Measurements from ENCODE around the gene P2RY12.

The P2RY12 gene

GRCh38 chr3:151315136-151315535 lies 69.4 kb downstream of the P2RY12 start:
- TF ChIP-seq Cebpa-rat (IDR thresholded peaks at IDR 0.05): no peak
- no peaks in the 10 kb centered on the region for H3K9me3 ChIP-seq (replicated peaks in 1 of 11)
- peaks cover 0 to 11% (median 0%) of the 10 kb centered on the region in 10 experiments; a peak in 4 of 20 replicates for H3K4me1 ChIP-seq
- H3K4me3 ChIP-seq: no peak overlapping the region
- no peak overlapping the region for H3K4me2 ChIP-seq
- no peaks in the 10 kb centered on the region for H4K20me1 ChIP-seq
- no peak overlapping the region for H3K27ac ChIP-seq
- no peak overlapping the region for H3K9ac ChIP-seq
- H3K36me3 ChIP-seq: no peaks in the 10 kb centered on the region
- no peaks in the 10 kb centered on the region for H3K27me3 ChIP-seq

DNA sequence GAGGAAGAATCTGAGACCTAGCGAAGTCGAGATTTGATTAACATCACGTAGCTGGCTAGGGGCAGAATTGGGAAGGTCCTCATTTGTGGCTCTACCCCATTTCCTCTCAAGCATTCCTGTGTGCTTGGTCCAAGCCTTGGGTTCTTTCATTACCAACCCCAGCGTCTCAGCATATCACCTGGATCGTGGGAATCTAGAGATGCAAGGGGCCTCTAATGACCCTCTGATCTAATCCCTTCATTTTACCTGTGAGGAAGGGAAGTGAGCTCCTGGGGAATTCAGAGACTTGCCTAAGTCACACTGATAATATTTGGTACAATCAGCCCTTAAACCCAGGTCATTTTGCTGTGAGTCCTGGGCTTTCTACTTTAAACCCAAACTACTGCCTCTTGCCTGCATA lies 70.0 kb downstream of the P2RY12 start:
- no peaks in the 10 kb centered on the region for H3K9me3 ChIP-seq (replicated peaks in 1 of 11)
- H3K9ac ChIP-seq: no peak overlapping the region
- no peak overlapping the region for H3K27ac ChIP-seq
- no peaks in the 10 kb centered on the region for H3K36me3 ChIP-seq
- H3K4me3 ChIP-seq: no peak overlapping the region
- no peaks in the 10 kb centered on the region for H3K27me3 ChIP-seq
- no peaks in the 10 kb centered on the region for H4K20me1 ChIP-seq
- no peak for TF ChIP-seq Cebpa-rat (IDR thresholded peaks at IDR 0.05)
- no peak overlapping the region for H3K4me2 ChIP-seq
- H3K4me1 ChIP-seq: peaks cover 0 to 11% (median 0%) of the 10 kb centered on the region in 10 experiments; a peak in 4 of 20 replicates

GRCh38 chr3:151314137-151314536 lies 70.4 kb downstream of the P2RY12 start:
- Histone ChIP-seq H3K9me3 (replicated peaks in 1 of 11) (no peaks in the 10 kb centered on the region), H3K36me3 (no peaks in the 10 kb centered on the region), H3K9ac (no peak overlapping the region), H4K20me1 (no peaks in the 10 kb centered on the region), H3K4me1 (peaks cover 0 to 9% (median 0%) of the 10 kb centered on the region in 10 experiments; a peak in 4 of 20 replicates), H3K4me3 (no peak overlapping the region), H3K27me3 (no peaks in the 10 kb centered on the region), H3K4me2 (no peak overlapping the region), H3K27ac (no peak overlapping the region)
- TF ChIP-seq Cebpa-rat (IDR thresholded peaks at IDR 0.05): peak in 1 of 11 experiments; percentile 20; a peak in 1 of 22 replicates

DNA sequence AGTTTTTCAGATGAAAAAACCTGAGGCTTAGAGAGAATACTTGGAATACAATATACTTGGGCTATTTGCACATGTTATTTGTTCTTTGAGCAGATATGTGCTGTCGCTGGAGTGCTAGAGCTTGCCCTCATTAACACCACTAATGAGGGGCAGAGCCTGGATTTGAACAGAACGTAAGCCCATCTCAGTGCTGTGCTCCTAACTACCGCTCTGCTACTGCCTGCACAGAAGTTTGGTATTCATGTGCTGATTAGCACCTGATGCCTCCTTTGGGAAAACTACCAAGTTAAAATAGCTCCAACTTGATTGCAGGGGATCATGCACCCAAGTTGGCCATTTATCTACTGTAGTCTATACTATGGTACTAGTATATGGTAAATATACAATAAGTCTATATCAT lies 71.6 kb downstream of the P2RY12 start:
- Histone ChIP-seq H3K36me3 (no peaks in the 10 kb centered on the region), H3K27me3 (no peaks in the 10 kb centered on the region), H4K20me1 (no peaks in the 10 kb centered on the region), H3K9ac (no peak overlapping the region), H3K4me1 (no peaks in the 10 kb centered on the region; a peak in 1 of 20 replicates), H3K9me3 (replicated peaks in 1 of 11) (no peaks in the 10 kb centered on the region), H3K4me2 (no peak overlapping the region), H3K4me3 (no peak overlapping the region), H3K27ac (no peak overlapping the region)
- no peak for TF ChIP-seq Cebpa-rat (IDR thresholded peaks at IDR 0.05)

DNA sequence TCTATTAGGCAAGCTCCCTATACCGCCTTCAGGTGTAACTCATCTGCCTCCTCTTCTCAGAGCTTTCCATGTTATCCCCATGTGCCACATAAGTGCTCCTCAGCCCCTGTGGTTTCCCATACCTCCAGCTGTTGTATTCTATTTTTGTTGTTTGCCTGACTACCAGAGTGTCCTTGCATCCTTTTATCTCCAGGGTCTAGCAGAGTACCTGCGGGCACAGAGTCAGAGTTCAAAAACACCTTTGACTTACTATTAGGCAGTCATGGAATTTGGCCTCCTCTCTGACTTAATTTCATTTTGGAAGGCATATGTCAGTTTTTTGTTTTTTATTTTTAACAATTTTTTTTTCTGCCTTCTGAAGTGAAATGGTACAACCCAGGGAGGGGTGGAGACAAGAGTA lies 75.0 kb downstream of the P2RY12 start:
- H3K27me3 ChIP-seq: no peaks in the 10 kb centered on the region
- H4K20me1 ChIP-seq: no peaks in the 10 kb centered on the region
- no peak overlapping the region for H3K4me3 ChIP-seq
- H3K9me3 ChIP-seq (replicated peaks in 1 of 11): no peaks in the 10 kb centered on the region
- TF ChIP-seq Cebpa-rat (IDR thresholded peaks at IDR 0.05): no peak
- no peaks in the 10 kb centered on the region for H3K36me3 ChIP-seq
- H3K9ac ChIP-seq: no peak overlapping the region
- no peak overlapping the region for H3K4me2 ChIP-seq
- H3K4me1 ChIP-seq: no peaks in the 10 kb centered on the region
- no peak overlapping the region for H3K27ac ChIP-seq

GRCh38 chr3:151307583-151308488 lies 76.7 kb downstream of the P2RY12 start:
- TF ChIP-seq Cebpa-rat (IDR thresholded peaks at IDR 0.05): no peak
- H3K4me1 ChIP-seq: peaks cover 0 to 7% (median 0%) of the 10 kb centered on the region in 10 experiments; a peak in 1 of 20 replicates
- no peaks in the 10 kb centered on the region for H3K36me3 ChIP-seq
- no peaks in the 10 kb centered on the region for H3K27me3 ChIP-seq
- no peak overlapping the region for H3K4me3 ChIP-seq
- H3K27ac ChIP-seq: no peak overlapping the region
- H3K9me3 ChIP-seq (replicated peaks in 1 of 11): no peaks in the 10 kb centered on the region
- H4K20me1 ChIP-seq: no peaks in the 10 kb centered on the region
- H3K4me2 ChIP-seq: no peak overlapping the region
- H3K9ac ChIP-seq: no peak overlapping the region

DNA sequence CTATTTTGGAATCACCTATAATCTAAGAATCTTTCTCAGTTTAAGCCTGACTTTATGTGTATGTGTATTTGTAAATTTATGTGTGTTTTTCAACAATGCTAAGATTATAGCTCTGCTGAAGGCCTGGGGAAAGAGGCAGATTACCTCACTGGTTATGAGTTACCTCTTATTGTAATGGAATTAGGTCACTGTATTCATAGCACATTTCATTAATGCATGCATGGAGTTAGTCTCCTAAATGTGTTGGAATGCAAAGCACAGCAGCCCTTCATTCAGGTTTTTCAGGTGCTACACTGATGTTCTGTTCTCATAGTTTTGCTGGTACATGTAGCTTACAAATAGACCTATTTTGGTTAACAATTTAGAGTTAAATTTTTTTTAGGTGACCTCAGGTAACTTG lies 77.4 kb downstream of the P2RY12 start:
- Histone ChIP-seq H3K4me2 (no peak overlapping the region), H3K9me3 (replicated peaks in 1 of 11) (no peaks in the 10 kb centered on the region), H4K20me1 (no peaks in the 10 kb centered on the region), H3K27me3 (no peaks in the 10 kb centered on the region), H3K27ac (no peak overlapping the region), H3K4me3 (no peak overlapping the region), H3K9ac (no peak overlapping the region), H3K4me1 (peaks cover 0 to 7% (median 0%) of the 10 kb centered on the region in 10 experiments; a peak in 1 of 20 replicates), H3K36me3 (no peaks in the 10 kb centered on the region)
- TF ChIP-seq Cebpa-rat (IDR thresholded peaks at IDR 0.05): no peak

DNA sequence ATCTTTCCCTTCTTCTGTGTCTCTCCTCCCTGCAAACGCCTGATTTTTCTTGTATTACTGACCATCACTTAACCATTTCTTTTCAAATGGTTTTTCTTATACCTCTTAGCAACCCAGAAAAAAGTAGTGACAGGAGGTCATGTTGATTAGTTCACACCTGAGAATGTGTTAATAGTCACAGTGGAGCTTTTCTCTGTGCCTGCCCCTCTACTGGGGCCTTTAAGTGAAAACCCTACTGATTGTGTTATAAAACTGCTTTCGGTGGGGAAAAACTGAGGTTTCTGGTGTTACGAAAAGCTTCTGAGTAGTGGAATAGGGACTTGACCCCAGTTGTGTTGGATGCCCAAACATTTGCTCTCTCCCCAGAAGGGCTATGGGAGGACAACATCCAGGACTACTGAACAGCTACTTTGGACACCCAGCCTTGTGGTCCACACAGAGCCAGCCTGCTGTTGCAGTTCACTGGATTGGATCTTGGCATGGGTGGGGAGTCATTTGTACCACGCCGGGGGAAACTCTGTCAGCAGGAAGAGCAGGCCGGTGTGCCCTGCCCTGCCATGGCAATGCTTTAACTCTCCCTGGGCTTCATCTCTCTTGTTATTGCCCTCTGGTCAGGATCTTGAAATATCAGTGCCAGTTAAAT lies 78.3 kb downstream of the P2RY12 start:
- no peak overlapping the region for H3K27ac ChIP-seq

DNA sequence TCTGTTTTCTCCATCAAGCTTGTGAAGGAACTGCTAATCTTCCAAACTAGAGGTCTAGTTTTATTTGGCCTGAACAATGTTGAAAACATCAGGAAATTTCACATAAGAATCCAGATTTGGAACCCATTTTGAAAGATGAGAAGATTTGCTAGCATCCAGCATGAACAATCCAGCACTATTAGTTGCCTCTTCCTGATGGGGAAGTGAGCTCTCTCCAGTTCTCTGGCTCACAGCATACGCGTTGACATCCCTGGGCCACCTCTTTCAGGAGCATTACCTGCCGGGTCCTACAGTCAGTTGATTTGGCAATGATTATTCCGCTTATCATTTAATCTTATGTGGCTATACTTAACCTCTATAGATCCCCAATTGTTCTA lies 78.8 kb downstream of the P2RY12 start:
- H3K4me3 ChIP-seq: no peak overlapping the region
- TF ChIP-seq Cebpa-rat (IDR thresholded peaks at IDR 0.05): no peak
- H3K9me3 ChIP-seq (replicated peaks in 1 of 11): no peaks in the 10 kb centered on the region
- H3K27ac ChIP-seq: no peak overlapping the region
- no peaks in the 10 kb centered on the region for H3K36me3 ChIP-seq
- no peaks in the 10 kb centered on the region for H4K20me1 ChIP-seq
- no peak overlapping the region for H3K9ac ChIP-seq
- H3K4me2 ChIP-seq: no peak overlapping the region
- H3K4me1 ChIP-seq: peaks cover 0 to 19% (median 0%) of the 10 kb centered on the region in 10 experiments; a peak in 4 of 20 replicates
- H3K27me3 ChIP-seq: no peaks in the 10 kb centered on the region

More for the DNA sequence above, 78.3 kb downstream of the P2RY12 start:
- Histone ChIP-seq H3K9ac (no peak overlapping the region), H3K9me3 (replicated peaks in 1 of 11) (no peaks in the 10 kb centered on the region), H3K4me1 (peaks cover 0 to 14% (median 0%) of the 10 kb centered on the region in 10 experiments; a peak in 3 of 20 replicates), H3K4me3 (no peak overlapping the region), H4K20me1 (no peaks in the 10 kb centered on the region), H3K36me3 (no peaks in the 10 kb centered on the region), H3K27me3 (no peaks in the 10 kb centered on the region), H3K4me2 (no peak overlapping the region)
- no peak for TF ChIP-seq Cebpa-rat (IDR thresholded peaks at IDR 0.05)

Data from BLaER1 treated with 17β-estradiol and CSF1 and Interleukin-3, amounts not matched to agents 10 nM and 100 nM (cell line).